ENCODE data around the gene KIF26B. TPM values are rescaled to one million over a fixed set of nuclear protein-coding genes. Genes with fewer than 3 reads are reported as not detected.

Gene KIF26B
- total and polyA plus RNA-seq, 2 of the 4 experiments (the other 2 are of a cell fraction), result 0.53 to 0.54 TPM

DNA sequence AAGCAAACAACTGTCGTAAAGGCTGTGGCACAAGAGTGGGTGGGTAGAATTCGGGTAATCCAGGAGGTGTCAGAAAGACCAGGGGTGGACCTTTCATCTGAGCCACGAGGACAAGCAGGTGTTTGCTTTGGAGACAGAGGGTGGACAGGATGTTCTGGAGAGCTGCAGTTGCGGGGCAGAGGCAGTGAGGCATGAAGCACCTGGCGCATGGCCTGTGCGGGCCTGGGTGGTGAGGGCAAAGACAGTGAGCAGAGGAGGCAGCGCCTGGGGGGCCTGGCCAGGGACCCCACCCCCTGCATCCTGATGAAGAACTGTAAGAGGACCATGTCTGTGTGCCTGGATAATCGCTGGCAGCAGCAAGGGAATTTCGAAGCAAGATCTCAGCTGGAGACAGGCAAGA, 24.9 kb downstream of the KIF26B start (continued):
- no peak for TF ChIP-seq POLR2A (IDR thresholded peaks at IDR 0.05; ENCODE audit: low read depth, low read length)

DNA sequence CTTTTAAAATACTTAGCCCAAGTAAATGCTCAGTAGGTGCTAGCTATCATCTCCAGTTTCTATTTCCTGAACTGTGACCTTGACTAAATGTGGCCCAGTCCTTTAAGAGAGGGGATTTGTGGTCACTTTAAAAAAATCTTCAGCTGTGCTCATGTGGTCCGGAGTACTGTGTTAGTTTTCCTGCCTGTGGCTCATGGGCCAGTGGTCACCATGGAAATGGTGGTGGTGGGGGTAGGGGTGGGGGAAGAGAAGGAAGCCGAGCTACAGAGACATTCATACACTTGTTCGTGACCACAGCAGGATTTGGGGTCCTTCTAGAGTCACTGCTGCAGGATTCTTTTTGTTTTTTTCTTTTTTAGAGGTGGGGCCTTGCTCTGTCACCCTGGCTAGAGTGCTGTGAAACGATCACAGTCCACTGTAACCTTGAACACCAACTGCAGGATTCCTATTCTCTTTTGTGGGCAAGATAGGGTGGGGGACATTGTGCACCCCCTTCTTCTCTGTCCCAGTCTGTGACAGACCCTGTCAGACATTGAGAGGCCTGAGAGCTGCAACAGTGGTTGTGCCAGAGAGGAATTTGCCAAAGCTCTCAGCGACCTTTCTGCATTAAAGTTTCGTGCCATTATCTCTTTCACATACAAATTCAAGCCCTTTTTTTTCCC, 25.8 kb downstream of the KIF26B start:
- 70% methylated on average over 2 of the region's 6 CpGs; no CpG with 5 or more reads in 1 of the 2 experiments for WGBS, 2 experiments (ENCODE audit: extremely low coverage in 2 of 2, insufficient read length in 1 of 2)
- Histone ChIP-seq H3K9ac (ENCODE audit: low read depth, low read length) (no peak overlapping the region), H2AK5ac (ENCODE audit: low read depth, low read length) (no peak overlapping the region), H3K23ac (ENCODE audit: low read depth, low read length) (no peak overlapping the region), H3K27me3 (ENCODE audit: control insufficient read depth, insufficient read depth, low read length) (no peaks in the 10 kb centered on the region), H2AK9ac (replicated peaks; ENCODE audit: low read depth, low read length, poor library complexity) (no peak overlapping the region), H3K9me3 (ENCODE audit: control insufficient read depth, insufficient read depth, low read length) (no peaks in the 10 kb centered on the region), H4K91ac (ENCODE audit: insufficient read depth, low read depth, low read length) (no peak overlapping the region), H4K20me1 (ENCODE audit: insufficient read depth, low read length) (no peaks in the 10 kb centered on the region), H3K79me1 (ENCODE audit: low read depth in 1 of 2, low read length in 2 of 2) (no peaks in the 10 kb centered on the region), H3K27ac (ENCODE audit: insufficient read depth, low read length) (no peak overlapping the region), H3K56ac (ENCODE audit: extremely low read depth, insufficient read depth, low read length) (no peak overlapping the region), H2BK120ac (ENCODE audit: low read depth, low read length) (no peak overlapping the region), H3K4me3 (ENCODE audit: insufficient read depth, low read depth, low read length) (no peak overlapping the region), H2AFZ (replicated peaks; ENCODE audit: low read length, poor library complexity) (no peak overlapping the region), H3K9me1 (ENCODE audit: insufficient read depth, low read length) (no peaks in the 10 kb centered on the region), H2BK20ac (ENCODE audit: low read depth, low read length) (no peak overlapping the region), H3K4me1 (ENCODE audit: control insufficient read depth, insufficient read depth, low read length) (no peaks in the 10 kb centered on the region), H3K18ac (ENCODE audit: low read depth, low read length) (no peak overlapping the region), H3K4me2 (ENCODE audit: low read depth, low read length) (no peak overlapping the region), H2BK15ac (ENCODE audit: low read depth, low read length) (no peak overlapping the region), H3K14ac (replicated peaks; ENCODE audit: low read depth, low read length) (no peak overlapping the region), H2BK5ac (ENCODE audit: low read depth, low read length, poor library complexity, severe bottlenecking) (no peak overlapping the region), H3K36me3 (ENCODE audit: control insufficient read depth, insufficient read depth, low read length) (peaks cover 1% of the 10 kb centered on the region; the same call in 1 of the 2 replicates), H3K4ac (ENCODE audit: low read depth, low read length) (no peak overlapping the region), H4K5ac (ENCODE audit: low read depth, low read length) (no peak overlapping the region), H4K8ac (ENCODE audit: low read depth in 2 of 2, low read length in 2 of 2) (no peak overlapping the region)
- dilution Hi-C loops (cut with HindIII; ENCODE audit: low sequenced_read_pairs, unreplicated experiment) (no loop called here), in situ Hi-C loops (cut with MboI; ENCODE audit: low sequenced_read_pairs) (no loop called here), intact Hi-C loops (cut with micrococcal nuclease) (no loop called here)
- ChIA-PET CTCF (interaction anchor here (0.6 to 0.7 kb wide), 2 partner anchors 24 to 333 kb away, joined by 3 to 5 read pairs; no protein-coding TSS in a partner anchor), POLR2A (ENCODE audit: unreplicated experiment) (no interaction called here)
- TF ChIP-seq BHLHE40 (IDR thresholded peaks at IDR 0.05; ENCODE audit: low read depth, low read length) (no peak), RAD21 (IDR thresholded peaks at IDR 0.05; ENCODE audit: low read length) (no peak), RCOR1 (IDR thresholded peaks at IDR 0.05; ENCODE audit: insufficient replicate concordance, low read length) (no peak), MAFK (IDR thresholded peaks at IDR 0.05; ENCODE audit: low read depth, low read length) (no peak), NFE2L2 (IDR thresholded peaks at IDR 0.05; ENCODE audit: low read depth, low read length) (no peak), FOS (IDR thresholded peaks at IDR 0.05; ENCODE audit: low read depth, low read length) (no peak), CEBPB (IDR thresholded peaks at IDR 0.05; ENCODE audit: low read depth, low read length) (no peak), SMC3 (IDR thresholded peaks at IDR 0.05; ENCODE audit: low read depth, low read length) (no peak), RFX5 (IDR thresholded peaks at IDR 0.05; ENCODE audit: low read depth, low read length) (no peak), CHD1 (IDR thresholded peaks at IDR 0.05; ENCODE audit: low read depth, low read length) (no peak)
- TF ChIP-seq, protein P1, sequence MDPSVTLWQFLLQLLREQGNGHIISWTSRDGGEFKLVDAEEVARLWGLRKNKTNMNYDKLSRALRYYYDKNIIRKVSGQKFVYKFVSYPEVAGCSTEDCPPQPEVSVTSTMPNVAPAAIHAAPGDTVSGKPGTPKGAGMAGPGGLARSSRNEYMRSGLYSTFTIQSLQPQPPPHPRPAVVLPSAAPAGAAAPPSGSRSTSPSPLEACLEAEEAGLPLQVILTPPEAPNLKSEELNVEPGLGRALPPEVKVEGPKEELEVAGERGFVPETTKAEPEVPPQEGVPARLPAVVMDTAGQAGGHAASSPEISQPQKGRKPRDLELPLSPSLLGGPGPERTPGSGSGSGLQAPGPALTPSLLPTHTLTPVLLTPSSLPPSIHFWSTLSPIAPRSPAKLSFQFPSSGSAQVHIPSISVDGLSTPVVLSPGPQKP (IDR thresholded peaks at IDR 0.05; ENCODE audit: borderline replicate concordance, low read depth, low read length), result no peak
- TF ChIP-seq, protein P2, sequence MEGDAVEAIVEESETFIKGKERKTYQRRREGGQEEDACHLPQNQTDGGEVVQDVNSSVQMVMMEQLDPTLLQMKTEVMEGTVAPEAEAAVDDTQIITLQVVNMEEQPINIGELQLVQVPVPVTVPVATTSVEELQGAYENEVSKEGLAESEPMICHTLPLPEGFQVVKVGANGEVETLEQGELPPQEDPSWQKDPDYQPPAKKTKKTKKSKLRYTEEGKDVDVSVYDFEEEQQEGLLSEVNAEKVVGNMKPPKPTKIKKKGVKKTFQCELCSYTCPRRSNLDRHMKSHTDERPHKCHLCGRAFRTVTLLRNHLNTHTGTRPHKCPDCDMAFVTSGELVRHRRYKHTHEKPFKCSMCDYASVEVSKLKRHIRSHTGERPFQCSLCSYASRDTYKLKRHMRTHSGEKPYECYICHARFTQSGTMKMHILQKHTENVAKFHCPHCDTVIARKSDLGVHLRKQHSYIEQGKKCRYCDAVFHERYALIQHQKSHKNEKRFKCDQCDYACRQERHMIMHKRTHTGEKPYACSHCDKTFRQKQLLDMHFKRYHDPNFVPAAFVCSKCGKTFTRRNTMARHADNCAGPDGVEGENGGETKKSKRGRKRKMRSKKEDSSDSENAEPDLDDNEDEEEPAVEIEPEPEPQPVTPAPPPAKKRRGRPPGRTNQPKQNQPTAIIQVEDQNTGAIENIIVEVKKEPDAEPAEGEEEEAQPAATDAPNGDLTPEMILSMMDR (conservative IDR thresholded peaks at IDR 0.05; ENCODE audit: low read depth, low read length), result no peak
- TF ChIP-seq, protein P3, sequence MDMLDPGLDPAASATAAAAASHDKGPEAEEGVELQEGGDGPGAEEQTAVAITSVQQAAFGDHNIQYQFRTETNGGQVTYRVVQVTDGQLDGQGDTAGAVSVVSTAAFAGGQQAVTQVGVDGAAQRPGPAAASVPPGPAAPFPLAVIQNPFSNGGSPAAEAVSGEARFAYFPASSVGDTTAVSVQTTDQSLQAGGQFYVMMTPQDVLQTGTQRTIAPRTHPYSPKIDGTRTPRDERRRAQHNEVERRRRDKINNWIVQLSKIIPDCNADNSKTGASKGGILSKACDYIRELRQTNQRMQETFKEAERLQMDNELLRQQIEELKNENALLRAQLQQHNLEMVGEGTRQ (IDR thresholded peaks at IDR 0.05; ENCODE audit: low read depth, low read length), result no peak
- BruUV-seq (replicated peaks), result no TSS peak
- DNase-seq, result no peak
- ATAC-seq (ENCODE audit: low read depth), result no peak

Data from IMR-90 (cell line).